SK-N-SH (cell line): ENCODE data around the gene METTL15. TPM values are rescaled to one million over a fixed set of nuclear protein-coding genes. Genes with fewer than 3 reads are reported as not detected.

Experiments
- CTCF ChIA-PET: fragments of 300-600, 350-600 bp; formaldehyde crosslinking; extraction: SDS; loops from one replicate; lab custom pipeline; 2021; lab: Yijun Ruan, JAX
- POLR2A ChIA-PET: fragments of 350-600 bp; sonication (Branson Sonifier 250); formaldehyde crosslinking; extraction: SDS; loops from one replicate; lab custom pipeline; 2020; ENCODE audit warnings: antibody characterized with exemption, inconsistent platforms; lab: Yijun Ruan, JAX
- DNase-seq: peaks from one replicate; pipeline ENCODE4 v3.0.0; 2012
- H2AFZ ChIP-seq: fragments of 200-600 bp; sonication (generic); 2 replicates; pipeline ENCODE4 v1.8.1; 2016; ENCODE audit warnings: antibody characterized with exemption, mild to moderate bottlenecking, low read depth
- H3F3A ChIP-seq: fragments of 200-600 bp; sonication (generic); replicated peaks from 2 replicates; pipeline ENCODE3; 2016; ENCODE audit warnings: antibody characterized with exemption, mild to moderate bottlenecking; ENCODE audit not compliant: insufficient read depth
- H3K27ac ChIP-seq, 2 experiments: fragments of 200-500 bp in 1 of 2; fragments of 200-600 bp in 1 of 2; sonication (Bioruptor generic) in 1 of 2; sonication (generic), shearing (Covaris generic) in 1 of 2; 2 replicates each; pipeline versions ENCODE4 v1.5.1 to v1.6.1; 2014 to 2016; ENCODE audit warnings: low read depth in 2 of 2, inconsistent platforms in 1 of 2, low read length in 1 of 2, mild to moderate bottlenecking in 1 of 2, mixed read lengths in 1 of 2
- H3K27me3 ChIP-seq: fragments of 200-600 bp; sonication (generic), shearing (Covaris generic); 2 replicates; pipeline ENCODE4 v1.6.1; 2016; ENCODE audit warnings: mixed run types; ENCODE audit not compliant: insufficient read depth
- H3K36me3 ChIP-seq, 2 experiments: fragments of 200-500 bp in 1 of 2; fragments of 200-600 bp in 1 of 2; sonication (Bioruptor generic) in 1 of 2; sonication (generic) in 1 of 2; replicated peaks in 1 of 2; 2 replicates each; pipeline versions ENCODE3 to v1.5.1; 2014 to 2016; ENCODE audit warnings: low read length in 1 of 2, mild to moderate bottlenecking in 1 of 2; ENCODE audit not compliant: insufficient read depth in 2 of 2, control insufficient read depth in 1 of 2
- H3K4me1 ChIP-seq, 2 experiments: fragments of 200-500 bp in 1 of 2; fragments of 200-600 bp in 1 of 2; sonication (Bioruptor generic) in 1 of 2; sonication (generic), shearing (Covaris generic) in 1 of 2; 2 replicates each; pipeline versions ENCODE4 v1.5.1 to v1.6.1; 2014 to 2016; ENCODE audit warnings: low read depth in 1 of 2, low read length in 1 of 2, mixed run types in 1 of 2; ENCODE audit not compliant: insufficient read depth in 2 of 2, control insufficient read depth in 1 of 2
- H3K4me2 ChIP-seq: fragments of 200-600 bp; sonication (generic), shearing (Covaris generic); 2 replicates; pipeline ENCODE4 v1.6.1; 2017; ENCODE audit warnings: mixed run types
- H3K4me3 ChIP-seq, 2 experiments: fragments of 200-500 bp in 1 of 2; fragments of 200-600 bp in 1 of 2; sonication (Bioruptor generic) in 1 of 2; sonication (generic), shearing (Covaris generic) in 1 of 2; 2 replicates each; pipeline versions ENCODE4 v1.5.1 to v1.8.1; 2014 to 2016; ENCODE audit warnings: low read depth in 2 of 2, inconsistent platforms in 1 of 2, low read length in 1 of 2, mild to moderate bottlenecking in 1 of 2, mixed read lengths in 1 of 2, moderate library complexity in 1 of 2
- H3K79me2 ChIP-seq: fragments of 200-600 bp; sonication (generic); 2 replicates; pipeline ENCODE4 v1.8.1; 2017; ENCODE audit warnings: mild to moderate bottlenecking; ENCODE audit not compliant: insufficient read depth
- H3K9ac ChIP-seq: fragments of 200-600 bp; sonication (generic); 2 replicates; pipeline ENCODE4 v1.6.1; 2017; ENCODE audit warnings: mixed run types
- H3K9me2 ChIP-seq: fragments of 200-600 bp; sonication (generic); 2 replicates; pipeline ENCODE4 v1.6.1; 2017; ENCODE audit warnings: mixed run types
- H3K9me3 ChIP-seq: fragments of 200-600 bp; sonication (generic); 2 replicates; pipeline ENCODE4 v1.6.1; 2017; ENCODE audit warnings: mixed run types, mild to moderate bottlenecking, moderate library complexity
- H4K20me1 ChIP-seq: fragments of 200-600 bp; sonication (generic); 2 replicates; pipeline ENCODE4 v1.6.1; 2017; ENCODE audit warnings: mild to moderate bottlenecking, mixed run types; ENCODE audit not compliant: insufficient read depth
- CTCF ChIP-seq: fragments of 200-600 bp; sonication (generic); IDR thresholded peaks from 2 replicates; pipeline ENCODE4 v1.6.1; 2017; ENCODE audit warnings: antibody characterized with exemption, mild to moderate bottlenecking, moderate library complexity
- EP300 ChIP-seq, 2 experiments: IDR thresholded peaks; 2 replicates each; pipeline versions ENCODE4 v1.4.0 to v1.6.1; 2012; ENCODE audit warnings: borderline replicate concordance in 1 of 2, low read depth in 1 of 2, low read length in 1 of 2
- FOSL2 ChIP-seq: IDR thresholded peaks from 2 replicates; pipeline ENCODE4 v1.4.0; 2012; ENCODE audit warnings: low read depth, mild to moderate bottlenecking, moderate library complexity, borderline replicate concordance
- FOXJ3 ChIP-seq: sonication (generic); formaldehyde crosslinking; IDR thresholded peaks from 2 replicates; pipeline ENCODE4 v1.5.1; 2020; ENCODE audit warnings: mild to moderate bottlenecking, missing genetic modification reagents
- GABPA ChIP-seq: IDR thresholded peaks from 2 replicates; pipeline ENCODE4 v1.4.0; 2012; ENCODE audit warnings: low read depth, mild to moderate bottlenecking
- GATA2 ChIP-seq: sonication (generic); formaldehyde crosslinking; IDR thresholded peaks from 2 replicates; pipeline ENCODE4 v1.5.0; 2020; ENCODE audit warnings: mild to moderate bottlenecking, missing genetic modification reagents
- IRF3 ChIP-seq: fragments of 150-350 bp; IDR thresholded peaks from 2 replicates; pipeline ENCODE4 v1.6.1; 2016; ENCODE audit warnings: mild to moderate bottlenecking, low read depth, low read length
- JUND ChIP-seq: IDR thresholded peaks from 2 replicates; pipeline ENCODE4 v1.4.0; 2012
- MAX ChIP-seq: IDR thresholded peaks from 2 replicates; pipeline ENCODE4 v1.4.0; 2012; ENCODE audit warnings: low read depth
- MEF2A ChIP-seq: IDR thresholded peaks from 2 replicates; pipeline ENCODE4 v1.4.0; 2012; ENCODE audit warnings: low read depth, borderline replicate concordance
- MXI1 ChIP-seq: IDR thresholded peaks from 2 replicates; pipeline ENCODE4 v1.6.1; 2012; ENCODE audit warnings: mild to moderate bottlenecking, low read depth, low read length, improper control_type of control experiment
- NFIC ChIP-seq: IDR thresholded peaks from 2 replicates; pipeline ENCODE4 v1.4.0; 2012; ENCODE audit warnings: borderline replicate concordance
- NRF1 ChIP-seq: IDR thresholded peaks from 2 replicates; pipeline ENCODE4 v1.6.1; 2012; ENCODE audit warnings: low read depth, mild to moderate bottlenecking, low read length
- PBX3 ChIP-seq: IDR thresholded peaks from 2 replicates; pipeline ENCODE4; 2012
- POLR2AphosphoS5 ChIP-seq: IDR thresholded peaks from 2 replicates; pipeline ENCODE4 v1.6.1; 2012; ENCODE audit warnings: low read depth, low read length
- RAD21 ChIP-seq: IDR thresholded peaks from 2 replicates; pipeline ENCODE4 v1.6.1; 2012; ENCODE audit warnings: mild to moderate bottlenecking, low read length
- RCOR1 ChIP-seq: fragments of 150-350 bp; IDR thresholded peaks from 2 replicates; pipeline ENCODE4 v1.6.1; 2017; ENCODE audit warnings: antibody characterized with exemption, low read length
- SIN3A ChIP-seq: IDR thresholded peaks from 2 replicates; pipeline ENCODE4 v1.6.1; 2012; ENCODE audit warnings: low read depth, mild to moderate bottlenecking, low read length, moderate library complexity, borderline replicate concordance
- YY1 ChIP-seq: IDR thresholded peaks from 2 replicates; pipeline ENCODE4 v1.4.0; 2012; ENCODE audit warnings: low read depth, mild to moderate bottlenecking
- WGBS: methylation state at CpG from one replicate; pipeline ENCODE4 v1.1.6; 2017; ENCODE audit warnings: low lambda C conversion rate; 5-methylcytosine and 5-hydroxymethylcytosine counted together
- polyA plus RNA-seq, 3 experiments: library from polyadenylated mRNA; depleted of rRNA; stranded (reverse); fragments of >200 nt; gene quantifications; 2 replicates each; pipeline ENCODE4 v1.2.3, GENCODE V29; 2012
- TF ChIP-seq, protein P1 (sequence below): IDR thresholded peaks from 2 replicates; pipeline ENCODE4 v1.4.0; 2012; ENCODE audit warnings: low read depth, borderline replicate concordance

The METTL15 gene
- polyA plus RNA-seq, 1 of the 3 experiments (the other 2 are of a cell fraction): 4.7 TPM

DNA sequence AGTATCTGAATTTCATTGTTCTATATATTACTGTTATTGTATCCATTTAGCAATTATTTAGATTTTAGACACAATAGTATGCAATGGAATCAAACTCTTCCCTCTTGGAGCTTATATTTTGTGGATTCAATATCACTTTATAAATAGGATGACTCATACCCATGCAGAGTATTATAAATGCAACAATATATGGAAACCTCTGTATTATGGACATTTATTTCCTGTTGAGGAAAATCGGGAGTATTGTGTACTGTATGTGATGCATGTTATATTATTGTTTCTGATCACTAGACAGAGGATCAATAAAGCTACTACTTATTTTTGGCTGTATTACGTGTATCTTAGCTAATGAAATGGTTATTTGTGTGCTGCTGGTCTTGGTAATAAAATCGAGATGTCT is 770 bp downstream of the METTL15 start:
- POLR2A ChIA-PET: interaction anchor here (1.3 kb wide), 1 partner anchor 390 kb away, joined by 5 read pairs; no protein-coding TSS in a partner anchor
- Histone ChIP-seq H3K9ac (peak overlapping the region; percentile 88), H4K20me1 (no peaks in the 10 kb centered on the region), H2AFZ (0 out of 2 replicates have a peak overlapping the region, but pooled peaks have one; percentile 12), H3K27ac (peak overlapping the region; percentile 90 to 91), H3K36me3 (peaks cover 12 to 13% of the 10 kb centered on the region in 2 experiments), H3K79me2 (peaks cover 87% of the 10 kb centered on the region), H3K27me3 (no peaks in the 10 kb centered on the region), H3K9me3 (no peaks in the 10 kb centered on the region), H3K9me2 (no peaks in the 10 kb centered on the region), H3K4me1 (peaks cover 16 to 38% of the 10 kb centered on the region in 2 experiments; a peak in 3 of 4 replicates), H3K4me3 (peak overlapping the region; percentile 67 to 87), H3F3A (peaks cover 22% of the 10 kb centered on the region), H3K4me2 (peak overlapping the region; percentile 74)
- no peak for DNase-seq
- WGBS: 55% methylated on average over 3 of the region's 3 CpGs
- CTCF ChIA-PET: no interaction called here
- no peak for TF ChIP-seq JUND
- TF ChIP-seq FOSL2: peak; percentile 26; the same call in 1 of the 2 replicates

DNA sequence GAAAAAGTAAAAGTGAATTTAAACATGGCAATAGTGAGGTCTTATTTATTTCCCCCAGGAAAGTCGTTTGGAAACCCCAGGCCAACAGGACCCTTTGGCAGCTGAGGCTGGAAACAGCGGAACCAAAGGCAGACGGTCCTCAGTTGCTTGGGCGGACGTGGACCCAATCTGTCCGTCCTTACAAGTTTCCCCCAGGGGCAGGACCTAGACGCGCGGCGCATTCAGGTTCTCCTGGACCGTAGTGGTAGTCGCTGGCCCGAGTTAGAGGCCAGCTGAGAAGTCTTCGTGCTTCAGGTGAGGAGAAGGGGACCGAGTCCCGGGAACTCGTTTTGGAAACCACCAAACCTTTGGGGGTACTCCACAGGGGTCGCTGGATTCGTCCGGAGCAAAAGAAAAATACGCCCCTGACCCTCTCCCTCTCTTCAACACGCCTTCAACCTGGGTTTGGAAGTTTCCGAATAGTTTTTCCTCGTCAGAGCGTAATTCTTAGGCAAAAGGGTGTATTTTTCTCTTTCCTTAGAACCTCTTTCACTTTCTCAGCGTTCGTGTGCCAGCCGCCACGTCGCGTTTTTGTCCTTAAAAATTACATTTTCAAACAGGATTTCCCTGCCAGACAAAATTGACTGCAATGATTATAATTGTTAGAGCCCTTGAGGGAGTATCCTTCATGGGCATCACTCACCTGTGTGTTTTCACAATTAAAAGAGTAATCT is 2.1 kb downstream of the METTL15 start:
- peaks cover 78% of the 10 kb centered on the region for H3K79me2 ChIP-seq
- peak; percentile 60 for DNase-seq
- TF ChIP-seq EP300 (IDR thresholded peaks at IDR 0.05; ENCODE audit: borderline replicate concordance in 1 of 2, low read depth in 1 of 2, low read length in 1 of 2) (peak in 1 of 2 experiments; percentile 57; a peak in 1 of 4 replicates), PBX3 (0 out of 2 replicates have a peak, but pooled peaks have one; percentile 33), JUND (no peak), MXI1 (peak; percentile 79), MAX (peak; percentile 89), GABPA (peak; percentile 73), SIN3A (peak; percentile 93), GATA2 (CRISPR knock-in tag) (0 out of 2 replicates have a peak, but pooled peaks have one; percentile 24), CTCF (0 out of 2 replicates have a peak, but pooled peaks have one; percentile 11), RAD21 (0 out of 2 replicates have a peak, but pooled peaks have one; percentile 1), POLR2AphosphoS5 (peak; percentile 87), MEF2A (no peak), NRF1 (no peak), RCOR1 (0 out of 2 replicates have a peak, but pooled peaks have one; percentile 33), FOXJ3 (no peak), IRF3 (peak; percentile 39; the same call in 1 of the 2 replicates), NFIC (no peak), YY1 (peak; percentile 77; the same call in 1 of the 2 replicates)
- TF ChIP-seq, protein P1, sequence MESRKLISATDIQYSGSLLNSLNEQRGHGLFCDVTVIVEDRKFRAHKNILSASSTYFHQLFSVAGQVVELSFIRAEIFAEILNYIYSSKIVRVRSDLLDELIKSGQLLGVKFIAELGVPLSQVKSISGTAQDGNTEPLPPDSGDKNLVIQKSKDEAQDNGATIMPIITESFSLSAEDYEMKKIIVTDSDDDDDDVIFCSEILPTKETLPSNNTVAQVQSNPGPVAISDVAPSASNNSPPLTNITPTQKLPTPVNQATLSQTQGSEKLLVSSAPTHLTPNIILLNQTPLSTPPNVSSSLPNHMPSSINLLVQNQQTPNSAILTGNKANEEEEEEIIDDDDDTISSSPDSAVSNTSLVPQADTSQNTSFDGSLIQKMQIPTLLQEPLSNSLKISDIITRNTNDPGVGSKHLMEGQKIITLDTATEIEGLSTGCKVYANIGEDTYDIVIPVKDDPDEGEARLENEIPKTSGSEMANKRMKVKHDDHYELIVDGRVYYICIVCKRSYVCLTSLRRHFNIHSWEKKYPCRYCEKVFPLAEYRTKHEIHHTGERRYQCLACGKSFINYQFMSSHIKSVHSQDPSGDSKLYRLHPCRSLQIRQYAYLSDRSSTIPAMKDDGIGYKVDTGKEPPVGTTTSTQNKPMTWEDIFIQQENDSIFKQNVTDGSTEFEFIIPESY: peak; percentile 49; the same call in 1 of the 2 replicates

More for the DNA sequence above, 2.1 kb downstream of the METTL15 start:
- Histone ChIP-seq H3K27me3 (no peaks in the 10 kb centered on the region), H3K9me2 (no peaks in the 10 kb centered on the region), H3K9me3 (no peaks in the 10 kb centered on the region), H3K4me1 (peaks cover 14 to 32% of the 10 kb centered on the region in 2 experiments; a peak in 3 of 4 replicates), H3K4me2 (peak overlapping the region; percentile 74), H3K27ac (peak overlapping the region; percentile 83 to 91), H2AFZ (peak overlapping the region; percentile 69), H3K4me3 (peak overlapping the region; percentile 72 to 82), H3F3A (peaks cover 22% of the 10 kb centered on the region), H3K36me3 (peaks cover 18 to 19% of the 10 kb centered on the region in 2 experiments), H4K20me1 (no peaks in the 10 kb centered on the region), H3K9ac (peak overlapping the region; percentile 88)
- under 1% methylated on average over 20 of the region's 31 CpGs for WGBS
- POLR2A ChIA-PET: no interaction called here
- CTCF ChIA-PET: interaction anchor here (1.4 kb wide), 1 partner anchor 391 kb away, joined by 4 read pairs; no protein-coding TSS in a partner anchor
